ENCODE measurements around the gene SMCO2. TPM values are rescaled to one million over a fixed set of nuclear protein-coding genes. Genes with fewer than 3 reads are reported as not detected.

Gene SMCO2
- total RNA-seq, 1 experiment from 2014 or later: 0.20 TPM

DNA sequence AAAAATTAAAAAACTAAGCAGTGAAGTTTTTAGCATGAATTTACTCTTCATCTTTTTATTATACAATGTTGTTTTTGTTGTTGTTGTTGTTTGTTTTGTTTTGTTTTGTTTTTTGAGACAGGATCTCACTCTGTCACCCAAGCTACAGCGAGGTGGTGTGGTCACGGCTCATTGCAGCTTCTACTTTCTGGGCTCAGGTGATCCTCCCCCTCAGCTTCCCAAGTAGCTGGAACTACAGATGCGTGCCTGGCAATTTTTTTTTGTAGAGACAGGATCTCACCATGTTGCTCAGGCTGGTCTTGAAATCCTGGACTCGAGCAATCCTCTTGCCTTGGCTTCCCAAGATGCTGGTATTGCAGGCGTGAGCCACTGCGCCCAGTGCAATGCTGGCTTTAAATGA lies 88.8 kb downstream of the SMCO2 start:
- Histone ChIP-seq H3K56ac (ENCODE audit: insufficient read length, low read depth, low read length) (no peak overlapping the region), H4K91ac (ENCODE audit: insufficient read length, low read depth, low read length) (no peak overlapping the region), H3K18ac (ENCODE audit: insufficient read length, low read depth, low read length) (no peak overlapping the region), H3K4me1 (ENCODE audit: insufficient read depth, low read length) (peaks cover 3% of the 10 kb centered on the region; the same call in 1 of the 2 replicates), H2BK15ac (ENCODE audit: low read depth, low read length) (no peak overlapping the region), H3K4ac (ENCODE audit: low read depth, low read length) (no peak overlapping the region), H2BK20ac (ENCODE audit: low read depth, low read length, poor library complexity, severe bottlenecking) (no peak overlapping the region), H4K5ac (ENCODE audit: insufficient read length, low read depth, low read length) (no peak overlapping the region), H4K8ac (replicated peaks; ENCODE audit: insufficient read length, low read depth, low read length) (no peak overlapping the region), H3K27ac (ENCODE audit: insufficient read length, low read depth, low read length) (no peak overlapping the region), H3K9me3 (ENCODE audit: control insufficient read depth, low read depth, low read length) (no peaks in the 10 kb centered on the region), H3T11ph (ENCODE audit: low read length) (no peak overlapping the region), H3K9ac (ENCODE audit: extremely low read depth, insufficient read length, low read length) (no peak overlapping the region), H3K79me1 (ENCODE audit: insufficient read depth, low read depth, low read length, poor library complexity, severe bottlenecking) (peaks cover 8% of the 10 kb centered on the region), H2AFZ (ENCODE audit: low read length) (no peak overlapping the region), H4K20me1 (ENCODE audit: control insufficient read depth, insufficient read depth, insufficient read length) (no peaks in the 10 kb centered on the region), H2BK120ac (ENCODE audit: low read depth, low read length, poor library complexity, severe bottlenecking) (no peak overlapping the region), H3K23me2 (ENCODE audit: insufficient read length, low read depth, low read length, poor library complexity, severe bottlenecking) (no peaks in the 10 kb centered on the region), H3K23ac (ENCODE audit: insufficient read length, low read depth, low read length) (no peak overlapping the region), H3K14ac (ENCODE audit: insufficient read depth, low read length) (no peak overlapping the region), H2BK12ac (ENCODE audit: insufficient read length, low read depth, low read length) (no peak overlapping the region), H3K4me2 (ENCODE audit: insufficient read depth, insufficient read length, low read length) (no peak overlapping the region), H3K79me2 (ENCODE audit: insufficient read depth, low read length) (peaks cover 2% of the 10 kb centered on the region; the same call in 1 of the 2 replicates), H3K27me3 (ENCODE audit: insufficient read depth, low read length) (no peaks in the 10 kb centered on the region), H2AK5ac (ENCODE audit: insufficient read length, low read length) (no peak overlapping the region), H2BK5ac (ENCODE audit: insufficient read length, low read length) (no peak overlapping the region)
- no peak overlapping the region for H3K27ac Mint-ChIP-seq
- H3K4me1 Mint-ChIP-seq: peaks cover 24 to 25% of the 10 kb centered on the region in 2 experiments
- H3K9me3 Mint-ChIP-seq: no peaks in the 10 kb centered on the region
- DNase-seq: no peak
- H3K4me3 Mint-ChIP-seq: no peak overlapping the region
- WGBS (ENCODE audit: extremely low coverage, insufficient read length, low lambda C conversion rate): no CpG with 5 or more reads among the region's 6 CpGs
- no peaks in the 10 kb centered on the region for H3K27me3 Mint-ChIP-seq (ENCODE audit: low read depth)
- TF ChIP-seq, protein P1, sequence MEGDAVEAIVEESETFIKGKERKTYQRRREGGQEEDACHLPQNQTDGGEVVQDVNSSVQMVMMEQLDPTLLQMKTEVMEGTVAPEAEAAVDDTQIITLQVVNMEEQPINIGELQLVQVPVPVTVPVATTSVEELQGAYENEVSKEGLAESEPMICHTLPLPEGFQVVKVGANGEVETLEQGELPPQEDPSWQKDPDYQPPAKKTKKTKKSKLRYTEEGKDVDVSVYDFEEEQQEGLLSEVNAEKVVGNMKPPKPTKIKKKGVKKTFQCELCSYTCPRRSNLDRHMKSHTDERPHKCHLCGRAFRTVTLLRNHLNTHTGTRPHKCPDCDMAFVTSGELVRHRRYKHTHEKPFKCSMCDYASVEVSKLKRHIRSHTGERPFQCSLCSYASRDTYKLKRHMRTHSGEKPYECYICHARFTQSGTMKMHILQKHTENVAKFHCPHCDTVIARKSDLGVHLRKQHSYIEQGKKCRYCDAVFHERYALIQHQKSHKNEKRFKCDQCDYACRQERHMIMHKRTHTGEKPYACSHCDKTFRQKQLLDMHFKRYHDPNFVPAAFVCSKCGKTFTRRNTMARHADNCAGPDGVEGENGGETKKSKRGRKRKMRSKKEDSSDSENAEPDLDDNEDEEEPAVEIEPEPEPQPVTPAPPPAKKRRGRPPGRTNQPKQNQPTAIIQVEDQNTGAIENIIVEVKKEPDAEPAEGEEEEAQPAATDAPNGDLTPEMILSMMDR (conservative IDR thresholded peaks at IDR 0.05): no peak
- H3K36me3 Mint-ChIP-seq (ENCODE audit: insufficient read depth in 1 of 3, low read depth in 3 of 3): peaks cover 0 to 5% (median 2%) of the 10 kb centered on the region in 3 experiments; a peak in 4 of 7 replicates
